Measurements from ENCODE around the gene RBM47. TPM values are rescaled to one million over a fixed set of nuclear protein-coding genes. Genes with fewer than 3 reads are reported as not detected.
"Not testable (repeated sequence)": the region's sequence is repeated elsewhere in the genome, so short reads cannot be mapped to it uniquely, and the experiment has no call there.

RBM47 gene
- polyA plus RNA-seq (2013, experiment 1 of 2; ENCODE audit: insufficient read length), result 0.20 TPM
- 0.36 TPM for polyA plus RNA-seq (2013, experiment 2 of 2; ENCODE audit: insufficient read length)

DNA sequence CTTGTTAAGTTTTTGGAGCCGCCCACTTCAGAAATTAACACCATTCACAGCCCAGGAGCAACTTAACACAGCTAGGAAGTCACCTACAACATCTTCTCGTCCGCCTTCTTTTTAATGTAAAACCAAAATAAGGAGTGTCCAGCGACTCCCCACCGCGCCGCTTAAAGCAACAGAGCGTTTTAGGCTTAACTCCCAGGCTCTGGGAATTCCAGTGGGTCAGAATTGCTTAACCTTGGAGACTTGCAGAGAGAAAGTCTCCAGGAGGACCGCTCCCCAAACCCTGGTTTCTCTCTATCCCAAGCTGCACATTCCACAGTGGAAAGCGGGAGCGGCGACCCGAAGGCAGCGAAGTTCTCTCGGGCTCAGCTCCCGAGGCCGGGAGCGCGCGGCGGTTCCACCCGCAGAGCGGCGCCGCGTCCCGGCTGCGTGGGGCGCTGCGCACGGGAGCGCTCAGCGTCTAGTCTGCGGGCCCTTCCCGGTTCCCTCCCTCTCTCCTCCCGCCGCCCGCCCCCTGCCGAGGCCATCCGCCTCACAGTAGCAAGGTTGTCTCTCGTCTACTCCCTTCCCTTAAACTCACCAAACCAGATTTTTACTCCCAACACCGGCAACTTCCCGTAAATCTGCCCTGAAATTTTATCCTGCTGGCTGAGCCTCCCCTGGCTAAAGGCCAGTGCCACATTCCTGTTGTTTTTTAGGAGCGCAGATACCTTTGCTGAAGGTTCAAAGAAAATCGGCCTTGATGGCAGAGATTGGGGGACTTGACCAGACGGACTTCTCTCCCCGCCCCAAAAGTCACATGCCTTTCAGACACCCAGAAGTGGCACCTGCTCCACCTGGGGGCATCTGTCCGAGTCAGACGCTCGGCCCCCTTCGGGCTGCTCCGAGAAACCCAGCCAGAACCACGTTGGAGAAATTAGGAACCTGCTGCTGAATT is at the start of gene RBM47:
RBM47 (minus strand) TSS at position 464 of the 934 bp plus-strand sequence. CDS start 190,971 bp downstream, outside the sequence.
- peak; percentile 38 for DNase-seq

DNA sequence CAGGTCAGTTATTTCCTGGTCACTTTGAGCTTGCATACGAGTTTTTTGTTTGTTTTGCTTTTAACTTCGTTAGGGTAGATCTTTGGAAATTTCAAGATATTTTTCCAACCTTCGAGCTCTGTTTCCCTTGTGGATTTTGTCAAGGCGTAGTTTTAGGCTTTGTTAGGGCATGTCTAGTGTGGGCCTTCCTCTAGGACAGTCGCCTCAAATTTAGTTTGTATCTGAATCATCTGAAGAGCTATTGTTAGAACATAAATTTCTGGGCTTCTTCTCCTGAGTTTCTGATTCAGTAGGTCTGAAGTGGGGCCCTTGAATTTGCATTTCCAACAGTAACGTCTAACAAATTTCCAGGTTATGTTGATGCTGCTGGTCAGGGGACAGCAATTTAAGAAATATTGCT is 48.8 kb upstream of the RBM47 start:
- no peak for DNase-seq

DNA sequence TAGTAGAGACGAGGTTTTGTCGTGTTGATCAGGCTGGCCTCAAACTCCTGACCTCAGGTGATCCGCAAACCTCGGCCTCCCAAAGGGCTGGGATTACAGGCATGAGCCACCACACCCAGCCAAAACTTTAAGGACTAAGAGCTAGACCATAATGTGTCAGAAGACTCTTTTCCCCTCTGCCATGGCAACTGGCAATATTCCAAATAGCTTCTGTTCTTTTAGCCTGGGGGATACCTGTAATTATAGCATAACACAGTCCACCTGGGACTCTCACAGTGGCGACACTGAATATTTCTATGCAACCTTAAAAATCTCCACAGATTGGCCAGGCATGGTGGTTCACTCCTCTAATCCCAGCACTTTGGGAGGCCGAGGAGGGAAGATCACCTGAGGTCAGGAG is 45.5 kb upstream of the RBM47 start:
- no peak for DNase-seq

DNA sequence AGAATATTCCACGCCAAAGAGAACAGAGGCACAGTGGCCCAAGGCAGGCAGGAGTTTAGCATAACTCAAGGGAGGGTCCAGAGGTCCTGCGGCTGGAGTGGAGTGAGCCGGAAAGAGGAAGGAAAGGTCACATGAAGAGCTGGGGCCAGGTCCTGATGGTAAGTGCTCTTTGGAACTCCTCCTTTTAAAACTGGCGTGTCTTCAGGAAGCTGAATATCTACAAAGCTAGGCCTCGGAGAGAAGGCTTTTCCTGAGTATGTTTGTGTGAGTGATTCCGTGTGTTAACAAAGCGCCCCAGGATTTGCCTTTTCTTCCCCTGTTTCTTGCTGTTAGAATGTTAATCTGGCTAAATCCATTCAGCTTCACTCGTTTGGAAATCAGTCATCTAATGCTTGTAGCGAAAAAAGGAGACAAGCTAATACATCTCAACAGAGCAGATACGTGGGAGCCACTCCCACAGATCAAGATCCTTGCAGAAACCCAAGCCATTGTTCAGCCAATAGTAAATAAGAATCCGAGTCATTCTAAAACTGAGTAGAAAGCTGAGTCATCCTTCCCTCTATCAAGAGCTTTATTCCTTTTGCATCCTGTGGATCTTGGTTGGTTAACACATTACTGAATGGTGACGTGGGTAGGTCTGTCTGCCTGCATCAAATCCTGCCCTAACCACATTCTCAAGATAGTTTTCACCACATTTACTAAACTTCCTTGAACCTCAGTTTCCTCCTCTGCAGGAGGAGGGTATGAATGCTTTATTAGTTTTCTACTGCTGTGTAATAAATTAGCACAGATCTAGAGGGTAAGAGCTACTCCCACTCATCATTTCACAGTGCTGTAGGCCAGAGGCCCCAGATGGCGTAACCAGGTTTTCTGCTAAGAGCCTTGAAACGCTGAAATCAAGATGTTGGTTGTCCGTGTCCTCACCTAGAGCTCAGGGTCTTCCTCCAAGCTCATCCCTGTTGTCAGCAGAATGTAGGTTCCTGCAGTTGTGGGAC is 43.2 kb upstream of the RBM47 start:
- peak; percentile 94 for DNase-seq

DNA sequence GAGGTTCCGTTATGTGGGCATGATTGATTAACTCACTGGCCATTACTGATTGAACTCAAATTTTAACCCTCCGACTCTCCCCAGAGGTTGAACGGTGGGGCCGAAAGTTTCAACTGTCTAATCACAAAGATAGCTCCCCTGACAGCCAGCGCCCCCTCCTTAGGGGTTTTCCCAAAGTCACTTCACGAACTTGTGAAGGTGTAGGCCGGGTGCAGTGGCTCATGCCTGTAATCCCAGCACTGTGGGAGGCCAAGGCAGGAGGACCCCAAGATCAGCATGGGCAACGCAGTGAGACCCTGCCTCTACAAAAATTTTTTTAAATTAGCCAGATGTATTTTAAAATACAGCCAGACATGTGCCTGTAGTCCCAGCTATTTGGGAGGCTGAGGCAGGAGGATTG is 39.8 kb upstream of the RBM47 start:
- DNase-seq, result no peak

DNA sequence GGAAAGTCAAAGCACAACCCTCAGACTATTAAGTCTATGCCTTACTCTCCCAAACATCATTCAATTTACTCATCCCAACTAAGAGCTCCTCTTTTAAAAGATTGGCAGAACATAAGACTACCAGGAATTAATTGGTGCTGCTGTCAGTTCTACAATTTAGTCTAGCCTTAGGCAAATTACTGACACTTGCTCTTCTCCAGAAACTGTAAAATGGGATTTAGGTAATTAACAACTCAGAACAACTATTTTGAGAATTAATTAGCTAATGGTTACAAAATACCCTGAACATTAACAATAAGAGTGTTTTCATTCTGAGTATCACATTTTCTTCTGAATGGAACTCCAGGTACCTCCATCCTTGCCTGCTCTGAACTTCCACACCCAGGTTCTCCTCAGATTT is 36.2 kb upstream of the RBM47 start:
- no peak for DNase-seq

DNA sequence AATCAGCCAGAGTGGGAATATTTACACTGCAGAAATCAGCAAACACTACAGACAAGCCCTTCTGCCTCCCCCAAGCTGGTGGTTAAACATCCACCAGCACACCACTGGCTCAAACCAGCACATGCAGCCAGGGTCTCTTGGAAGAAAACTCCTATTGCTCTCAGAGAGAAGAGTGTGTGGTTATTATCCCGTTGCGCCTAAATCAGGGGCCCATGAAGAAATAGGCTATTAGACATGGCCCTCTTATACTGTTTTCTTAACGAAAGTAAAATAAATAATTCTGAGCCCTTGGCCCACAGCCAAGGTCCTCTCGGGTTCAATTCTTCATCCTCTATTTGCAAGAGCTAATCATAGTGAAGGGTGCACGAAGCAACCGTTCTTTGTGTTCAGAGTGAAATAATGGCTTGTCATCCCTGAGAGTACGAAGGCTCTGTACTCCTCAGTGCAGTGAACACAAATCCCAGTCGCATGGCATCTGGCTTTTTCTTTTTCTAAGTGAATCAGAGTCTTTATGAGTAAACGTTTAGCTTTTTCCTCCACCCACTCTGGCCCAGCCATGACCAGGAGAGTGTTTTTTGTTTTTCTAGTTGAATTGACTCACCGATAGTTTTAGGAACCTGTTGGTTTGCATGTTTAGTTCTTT is 33.4 kb upstream of the RBM47 start:
- DNase-seq, result peak; percentile 24

DNA sequence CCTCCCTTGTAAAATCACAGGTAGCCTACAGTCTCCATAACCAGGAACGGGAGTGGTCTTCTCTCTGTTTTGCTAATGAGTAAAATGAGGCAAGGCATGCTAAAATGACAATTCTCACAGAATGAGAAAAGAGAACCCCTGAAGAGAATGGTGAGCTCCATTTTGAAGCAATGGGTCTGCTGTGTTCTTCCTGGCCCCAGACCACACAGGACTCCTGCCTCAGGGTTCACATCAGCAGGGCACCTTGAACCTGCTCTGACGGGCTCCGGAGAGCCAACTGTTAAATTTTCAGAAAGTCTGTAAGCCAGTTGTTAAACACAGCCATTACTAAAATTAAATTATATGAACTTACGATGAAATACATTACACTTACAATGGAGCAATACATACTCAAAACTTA is 32.1 kb upstream of the RBM47 start:
- no peak for DNase-seq

DNA sequence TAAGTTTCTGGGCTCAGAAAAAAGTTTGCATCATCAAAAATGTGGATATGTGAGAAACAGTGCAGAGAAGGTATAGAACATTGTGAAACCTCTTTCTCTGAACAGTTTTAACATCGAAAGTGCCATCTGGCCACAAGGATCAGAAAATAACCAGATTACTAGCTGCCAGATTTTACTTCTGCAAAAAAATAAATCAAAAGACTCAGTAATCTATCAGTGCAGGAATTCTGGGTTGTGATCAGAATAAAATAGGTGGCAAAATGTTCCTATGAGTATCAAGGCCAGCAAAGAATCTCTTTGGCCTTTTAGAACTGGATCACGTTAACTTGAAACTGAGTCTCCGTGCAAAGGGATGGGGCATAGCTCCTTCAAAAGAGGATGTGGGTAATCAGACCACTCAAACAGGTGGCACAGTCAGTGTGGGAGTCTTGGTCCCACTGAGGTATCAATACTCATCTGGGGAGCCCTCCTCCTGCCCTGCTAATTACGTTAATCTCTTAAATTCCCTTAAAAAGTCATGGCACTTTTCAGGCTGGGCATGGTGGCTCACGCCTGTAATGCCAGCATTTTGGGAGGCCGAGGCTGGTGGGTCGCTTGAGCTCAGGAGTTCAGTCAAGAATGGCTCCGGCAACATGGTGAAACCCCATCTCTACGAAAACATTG is 26.7 kb upstream of the RBM47 start:
- no peak for DNase-seq

DNA sequence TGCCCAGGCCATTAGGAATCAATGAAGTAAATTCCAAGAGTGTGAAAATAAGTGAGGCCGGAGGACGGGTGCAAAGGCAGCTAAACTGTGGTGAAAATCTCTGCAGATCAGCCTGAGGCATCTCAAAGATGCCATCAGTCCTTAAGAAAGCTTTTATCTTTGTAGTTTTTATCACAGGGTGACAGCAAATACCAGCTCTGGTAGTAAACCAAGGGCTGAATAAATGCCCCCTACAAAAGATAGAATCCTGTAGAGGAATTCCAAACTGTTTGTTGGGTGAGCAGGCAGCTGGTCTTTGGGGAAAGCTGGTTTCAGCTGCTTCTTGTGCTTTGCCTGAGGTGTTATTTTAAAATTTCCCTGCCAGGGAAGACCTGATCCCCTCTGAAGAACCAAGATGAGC is 21.6 kb upstream of the RBM47 start:
- DNase-seq, result no peak

DNA sequence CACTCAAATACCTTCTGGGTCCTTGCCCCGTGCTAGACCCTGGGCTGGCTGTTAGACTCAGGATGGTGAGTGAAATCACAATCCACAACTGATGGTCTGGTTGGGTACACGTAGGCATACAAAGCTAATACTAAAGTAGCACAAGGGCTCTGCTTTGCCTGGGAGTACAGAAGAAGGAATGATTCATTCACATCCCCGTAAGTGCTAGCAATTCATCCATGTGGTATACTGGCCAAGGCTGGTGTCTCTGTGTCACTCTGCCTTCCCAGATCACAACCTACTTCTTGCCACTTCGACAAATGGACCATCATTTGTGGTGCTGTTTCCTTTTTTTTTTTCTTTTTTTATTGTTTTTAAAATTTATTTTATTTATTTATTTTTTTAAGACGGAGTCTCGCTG is 19.7 kb upstream of the RBM47 start:
- no peak for DNase-seq

DNA sequence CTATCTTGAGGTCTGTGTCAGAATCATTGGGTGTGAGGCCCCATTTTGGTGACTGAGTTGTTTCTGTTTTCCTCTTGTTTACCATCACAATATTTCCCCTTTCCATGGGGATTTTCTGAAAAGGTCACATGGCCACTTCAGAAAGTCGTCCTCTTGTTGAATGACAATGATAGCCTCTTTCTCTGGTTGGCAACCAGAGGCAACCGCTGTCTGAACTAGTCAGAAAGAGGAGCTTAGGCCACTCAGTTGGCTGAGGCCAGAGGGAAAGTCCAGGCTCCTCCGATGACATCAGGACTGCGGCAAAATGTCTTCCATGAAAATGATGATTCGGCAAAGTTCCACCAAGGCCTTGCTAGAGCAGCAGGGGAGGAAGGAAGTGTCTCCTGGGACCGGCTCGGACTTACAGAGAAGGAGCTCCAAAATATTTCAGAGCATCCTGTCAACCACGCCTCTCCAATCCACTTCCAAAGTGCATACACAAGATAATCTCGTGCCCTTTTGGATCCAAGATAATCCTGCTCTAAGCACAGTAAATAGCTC is 19.1 kb upstream of the RBM47 start:
- no peak for DNase-seq

DNA sequence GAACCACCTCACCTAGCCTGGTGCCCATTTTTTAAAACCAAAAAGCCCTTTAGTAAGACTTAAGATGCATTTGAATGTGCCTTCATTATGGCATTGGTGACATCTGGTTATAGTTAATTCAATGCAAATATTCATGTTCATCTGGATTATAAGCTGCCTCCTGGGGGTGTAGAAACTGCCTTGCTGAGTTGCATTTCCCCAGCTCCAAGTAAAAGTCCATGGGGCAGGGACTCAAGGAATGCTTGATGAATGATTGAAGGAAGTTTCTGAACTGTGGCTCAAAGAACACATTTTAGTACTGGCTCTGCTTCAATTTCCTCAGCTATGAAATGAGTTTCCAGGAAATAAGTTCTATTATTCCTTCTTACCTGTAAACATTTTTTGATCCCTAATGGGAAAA is 18.5 kb upstream of the RBM47 start:
- peak; percentile 37 for DNase-seq

DNA sequence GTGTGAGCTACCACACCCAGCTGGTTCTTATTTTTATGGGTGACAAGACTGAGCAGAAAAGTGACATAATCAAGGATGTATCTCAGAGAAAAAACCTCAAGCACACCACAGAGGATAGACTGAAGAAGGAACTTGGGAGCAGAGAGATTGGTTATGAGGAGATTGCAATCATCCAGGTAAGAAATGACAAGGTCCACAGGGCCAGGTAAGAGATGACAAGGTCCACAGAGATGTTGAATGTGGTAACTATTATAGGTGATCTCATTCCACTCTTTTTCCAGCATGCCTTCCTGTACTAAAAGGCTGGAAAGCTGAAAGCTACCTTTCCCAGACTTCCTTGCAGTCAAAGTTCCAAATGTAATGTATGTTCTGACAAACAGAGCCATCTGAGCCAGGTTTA is 15.9 kb upstream of the RBM47 start:
- DNase-seq, result no peak

DNA sequence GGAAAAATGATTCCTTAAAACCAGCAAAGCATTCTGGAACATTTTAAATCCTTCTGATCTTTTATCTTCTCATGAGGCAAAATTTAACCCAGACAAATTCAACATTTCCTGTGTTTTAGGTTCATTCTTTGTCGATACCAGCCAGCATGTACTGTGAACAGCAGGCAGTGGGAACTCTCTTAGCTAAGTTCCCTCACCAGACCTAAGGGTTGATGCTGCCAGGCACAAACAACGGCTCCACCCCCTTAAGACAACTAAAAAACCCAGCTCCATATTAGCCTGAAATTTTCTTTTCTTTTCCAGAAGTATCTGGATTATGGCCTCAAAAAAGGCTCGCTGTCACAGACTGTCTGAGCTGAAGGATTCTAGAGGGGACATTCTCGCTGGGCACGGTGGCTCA is 2.4 kb upstream of the RBM47 start:
- no peak for DNase-seq

DNA sequence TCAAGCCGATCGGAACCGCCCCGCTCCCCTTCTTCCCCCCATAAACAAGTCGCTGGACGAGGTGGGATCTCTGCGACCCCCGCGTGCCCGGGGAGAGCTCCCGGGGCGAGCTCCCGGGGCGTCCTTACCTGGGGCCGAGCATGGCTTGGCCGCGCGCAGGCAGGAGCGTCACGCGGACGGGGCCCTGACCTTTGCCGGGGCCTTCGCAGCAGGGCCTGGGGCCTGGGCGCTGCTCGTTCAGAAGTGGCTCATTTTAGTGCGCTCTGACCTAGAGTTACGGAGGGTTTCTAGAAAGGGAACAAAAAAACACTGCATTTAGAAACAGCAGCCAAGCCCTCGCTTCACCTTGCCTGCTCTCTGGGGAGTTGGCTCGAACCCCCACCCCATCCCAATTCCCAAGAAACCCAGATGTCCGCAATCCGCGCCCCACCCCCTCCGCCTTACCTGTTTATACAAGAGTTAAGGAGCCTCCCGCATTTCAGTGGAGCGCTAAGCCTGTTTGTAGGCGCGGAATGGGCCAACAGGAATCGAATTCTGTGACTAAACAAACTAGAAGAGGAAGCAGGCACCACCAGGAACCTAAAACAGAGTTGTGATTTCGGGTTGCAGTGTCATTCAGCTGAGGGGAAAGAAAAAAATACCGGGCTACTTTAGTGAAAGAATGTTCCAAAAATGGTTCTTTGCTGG is 814 bp upstream of the RBM47 start:
- no peak for DNase-seq

DNA sequence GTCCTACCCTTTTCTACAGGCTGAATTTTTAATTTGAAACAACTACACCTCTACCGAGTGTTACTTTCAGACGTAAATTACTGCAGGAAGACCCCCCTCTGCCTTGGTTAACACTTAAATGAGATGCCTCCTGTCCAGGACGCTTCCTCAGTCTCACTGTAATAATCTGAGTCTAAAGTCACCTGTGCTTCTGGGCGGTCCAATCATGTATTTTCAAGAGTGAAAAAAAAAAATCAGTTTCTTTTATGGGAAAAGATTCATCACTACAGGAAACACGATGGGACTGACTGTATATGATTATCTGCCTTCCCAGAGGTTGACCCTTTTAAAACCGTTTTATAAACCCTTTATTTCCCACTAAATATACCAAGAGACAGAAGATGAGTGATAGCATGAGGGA is 776 bp downstream of the RBM47 start:
- no peak for DNase-seq

DNA sequence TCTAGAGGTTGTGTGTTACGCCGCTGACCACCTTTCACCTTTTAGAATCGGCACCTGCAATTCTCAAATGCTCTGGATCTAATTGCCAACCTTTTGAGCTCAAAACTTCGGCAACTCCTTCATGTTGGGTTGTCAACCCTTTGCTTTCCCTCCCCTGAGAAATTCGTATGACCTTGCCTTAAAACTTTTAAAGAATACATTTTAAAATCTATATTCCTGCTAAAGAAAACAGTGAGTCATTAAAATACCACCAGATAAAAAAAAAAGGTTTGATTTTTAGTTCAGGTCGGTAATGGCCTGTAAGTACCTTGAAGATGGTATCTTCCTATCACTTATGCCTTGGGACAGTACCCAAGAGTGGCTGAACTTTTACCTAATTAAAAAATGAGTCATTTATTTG is 1.3 kb downstream of the RBM47 start:
- DNase-seq, result not testable (repeated sequence)

DNA sequence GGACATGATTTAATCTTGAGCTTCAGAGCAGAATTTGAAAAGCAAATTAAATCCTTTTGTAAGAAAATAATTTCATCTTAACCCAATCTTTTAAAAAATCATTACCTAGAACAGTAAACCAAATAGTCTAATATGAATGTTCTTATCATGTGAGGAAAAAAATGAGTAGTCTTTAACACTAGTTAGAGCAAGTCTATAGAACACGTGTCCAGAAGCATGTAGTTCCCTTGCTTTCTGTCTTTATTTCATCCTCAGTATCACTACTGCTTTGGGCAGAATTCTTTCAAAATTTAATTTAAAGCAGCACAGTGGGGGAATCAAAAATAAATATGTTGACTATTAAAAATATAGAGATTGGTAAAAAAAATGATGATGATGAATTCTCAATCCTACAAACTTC is 2.1 kb downstream of the RBM47 start:
- DNase-seq, result no peak

DNA sequence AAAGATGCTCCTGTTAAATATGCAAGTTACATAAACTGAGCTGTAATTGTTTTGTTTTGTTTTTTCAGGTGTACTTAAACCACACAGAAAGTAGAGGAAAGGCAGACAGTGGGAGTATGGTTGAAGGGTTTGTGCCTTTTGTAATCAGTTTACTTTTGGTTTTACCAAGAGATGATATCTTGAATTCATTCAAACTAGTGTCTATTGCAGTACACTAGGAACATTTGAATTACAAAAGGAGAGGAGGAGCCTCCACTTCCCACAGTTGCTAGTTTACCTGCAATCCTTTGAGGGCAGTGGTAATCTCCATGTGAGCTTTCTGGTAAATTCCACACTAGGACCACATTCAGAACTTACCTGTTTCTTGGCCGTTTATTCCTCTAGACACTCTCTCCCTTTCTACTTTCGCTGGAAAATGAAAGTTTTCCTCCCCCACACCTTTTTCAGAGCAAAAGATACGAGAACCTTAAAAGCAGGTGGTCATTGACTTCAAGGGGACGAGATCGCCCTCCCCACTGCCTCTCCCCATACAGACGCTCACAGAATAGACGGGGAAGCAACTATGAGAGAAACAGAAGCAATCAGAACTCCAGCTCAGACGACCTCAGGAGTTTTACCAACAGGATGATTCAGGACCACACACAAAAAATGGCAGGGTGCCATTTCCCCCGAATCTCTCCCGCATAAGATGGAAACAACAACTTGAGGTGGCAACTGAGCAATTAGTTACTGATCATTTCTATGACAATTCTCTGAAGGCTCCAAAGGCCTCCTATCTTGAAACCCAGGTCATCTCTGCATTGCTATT is 3.3 kb downstream of the RBM47 start:
- no peak for DNase-seq

Measured in fibroblast of skin of scalp (primary cell).